IPS DF 4.7 (cell line): Measurements from ENCODE around the gene MUC3A.
"Not testable (repeated sequence)": the region's sequence is repeated elsewhere in the genome, so short reads cannot be mapped to it uniquely, and the experiment has no call there.

Experiments used
- DNase-seq: peaks from one replicate; pipeline ENCODE4 v3.0.0-alpha.2; 2013; ENCODE audit warnings: low spot score; ENCODE audit errors: extremely low read depth

The MUC3A gene

GRCh38 chr7:100969066-100969615, 19.8 kb downstream of the MUC3A start, which contains the start of gene MUC12:
MUC12 (plus strand) TSS chr7:100969565; CDS start chr7:100969623, 58 bp downstream.
- no peak for DNase-seq

- no peak for DNase-seq
Measured at GRCh38 chr7:100971111-100972001, 22.0 kb downstream of the MUC3A start.

DNA sequence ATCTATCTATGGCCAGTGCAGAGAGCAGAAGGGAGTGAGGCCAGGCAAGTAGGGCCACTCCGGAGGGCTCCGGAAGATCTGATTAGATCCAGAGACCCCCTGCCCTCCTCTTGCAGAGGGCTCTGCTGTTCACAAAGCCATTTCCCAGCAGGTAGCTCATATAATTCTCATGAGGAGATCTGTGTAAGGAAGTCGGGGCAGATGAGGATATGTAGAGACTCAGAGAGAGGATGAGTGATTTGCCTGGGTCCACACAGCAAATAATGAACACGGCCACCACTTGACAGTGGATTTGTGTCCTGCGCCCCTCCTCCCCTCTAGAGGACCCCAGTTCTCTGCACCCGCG, 22.6 kb downstream of the MUC3A start:
- DNase-seq = no peak

DNA sequence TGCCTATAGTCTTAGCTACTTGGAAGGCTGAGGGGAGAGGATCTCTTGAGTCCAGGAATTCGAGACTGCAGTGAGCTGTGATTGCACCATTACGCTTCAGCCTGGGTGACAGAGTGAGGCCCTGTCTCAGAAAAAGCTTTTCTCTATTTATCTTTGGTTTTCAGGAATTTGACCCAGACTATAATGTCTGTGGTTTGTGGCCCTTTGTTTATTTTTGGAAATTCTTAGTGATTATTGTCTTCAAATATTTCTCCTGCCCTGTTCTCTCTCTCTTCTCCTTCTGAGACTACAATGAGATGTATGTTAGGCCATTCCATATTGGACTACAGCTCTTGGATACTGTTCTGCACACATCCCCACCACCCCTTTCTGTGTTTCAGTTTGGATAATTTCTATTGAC, 24.7 kb downstream of the MUC3A start:
- DNase-seq = no peak

- DNase-seq = no peak
Measured at GRCh38 chr7:100975371-100975821, 26.1 kb downstream of the MUC3A start.

DNA sequence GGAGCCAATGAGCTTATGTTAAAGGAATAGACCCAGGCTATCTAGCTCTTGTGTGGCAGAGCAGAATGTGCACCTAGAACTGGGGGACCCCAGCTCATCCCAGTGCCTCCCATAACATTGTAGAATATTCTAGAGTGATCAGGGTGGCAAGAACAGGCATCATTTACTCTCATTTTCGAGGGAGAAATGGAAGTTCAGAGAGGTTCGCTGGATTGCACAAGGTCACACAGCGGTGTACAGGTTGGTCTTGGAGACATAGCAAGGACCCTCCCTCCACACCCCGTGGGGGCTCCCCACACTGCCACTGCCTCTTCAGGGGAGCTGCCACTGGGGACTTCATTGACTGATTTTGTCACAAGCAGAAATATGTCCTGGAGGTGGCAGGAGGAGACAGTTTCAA, 29.0 kb downstream of the MUC3A start:
- DNase-seq = no peak

DNA sequence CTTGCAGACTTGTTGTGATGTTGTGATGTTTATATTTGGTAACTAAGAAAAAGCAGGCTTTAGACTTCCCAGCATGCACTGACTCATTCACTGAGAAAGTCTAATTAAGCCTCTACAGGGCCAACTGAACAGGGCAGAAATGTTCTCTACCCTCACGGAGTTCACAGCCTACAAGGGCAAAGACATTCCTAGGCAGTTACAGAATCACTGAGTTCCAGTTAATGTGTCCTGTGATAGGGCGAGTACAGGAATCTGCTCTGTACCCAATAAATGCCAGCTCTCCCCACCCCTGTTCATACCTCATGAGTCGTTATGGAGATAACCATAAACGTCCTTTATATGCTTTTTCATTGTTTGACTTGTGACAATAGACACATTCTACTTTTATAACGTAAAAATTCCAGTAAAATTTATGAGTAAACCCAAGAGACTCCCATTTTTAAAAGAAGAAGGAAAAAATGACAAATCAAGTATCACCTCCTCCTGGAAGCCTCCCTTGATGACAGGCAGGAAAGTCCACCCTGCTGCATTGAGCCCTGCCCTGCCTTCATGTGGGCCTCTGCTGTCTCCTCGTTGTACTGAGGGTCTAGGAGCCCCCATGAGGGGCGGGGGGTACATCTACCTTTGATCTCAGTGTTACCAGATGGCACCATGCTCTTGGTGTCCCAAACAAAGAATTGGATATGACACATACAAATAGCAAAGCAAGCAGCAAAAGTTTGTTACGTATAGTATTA, 34.3 kb downstream of the MUC3A start:
- DNase-seq = no peak

DNA sequence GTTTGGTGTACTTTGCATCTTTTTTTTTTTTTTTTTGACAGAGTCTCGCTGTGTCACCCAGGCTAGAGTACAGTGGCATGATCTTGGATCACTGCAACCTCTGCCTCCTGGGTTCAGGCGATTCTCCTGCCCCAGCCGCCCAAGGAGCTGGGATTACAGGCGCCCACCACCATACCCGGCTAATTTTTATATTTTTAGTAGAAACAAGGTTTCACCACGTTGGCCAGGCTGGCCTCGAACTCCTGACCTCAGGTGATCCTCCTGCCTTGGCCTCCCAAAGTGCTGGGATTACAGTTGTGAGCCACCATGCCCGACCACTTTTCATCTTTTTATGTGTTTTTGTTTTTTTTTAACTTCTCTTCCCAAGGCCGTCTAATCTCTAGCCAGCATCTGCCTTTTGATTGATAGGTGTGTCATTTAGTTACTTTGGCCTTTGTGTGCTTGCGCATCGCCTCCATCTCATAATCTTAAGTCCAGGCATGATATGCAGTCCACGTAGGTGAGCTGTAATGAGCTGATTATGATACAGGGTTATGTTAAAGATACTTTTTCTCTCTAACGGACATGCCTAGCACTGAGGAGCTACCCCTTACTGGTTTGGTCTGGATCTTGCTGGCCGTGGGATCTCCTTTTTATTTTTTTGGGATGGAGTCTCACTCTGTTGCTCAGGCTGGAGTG, 35.0 kb downstream of the MUC3A start:
- not testable (repeated sequence) for DNase-seq

GRCh38 chr7:100985033-100985797, 35.9 kb downstream of the MUC3A start:
- not testable (repeated sequence) for DNase-seq

DNA sequence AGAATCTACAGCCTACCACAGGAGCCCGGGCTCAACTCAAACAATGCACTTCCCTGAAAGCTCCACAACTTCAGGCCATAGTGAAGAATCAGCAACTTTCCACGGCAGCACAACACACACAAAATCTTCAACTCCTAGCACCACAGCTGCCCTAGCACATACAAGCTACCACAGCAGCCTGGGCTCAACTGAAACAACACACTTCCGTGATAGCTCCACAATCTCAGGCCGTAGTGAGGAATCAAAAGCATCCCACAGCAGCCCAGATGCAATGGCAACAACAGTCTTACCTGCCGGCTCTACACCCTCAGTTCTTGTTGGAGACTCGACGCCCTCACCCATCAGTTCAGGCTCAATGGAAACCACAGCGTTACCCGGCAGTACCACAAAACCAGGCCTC, 42.3 kb downstream of the MUC3A start:
- no peak for DNase-seq

DNA sequence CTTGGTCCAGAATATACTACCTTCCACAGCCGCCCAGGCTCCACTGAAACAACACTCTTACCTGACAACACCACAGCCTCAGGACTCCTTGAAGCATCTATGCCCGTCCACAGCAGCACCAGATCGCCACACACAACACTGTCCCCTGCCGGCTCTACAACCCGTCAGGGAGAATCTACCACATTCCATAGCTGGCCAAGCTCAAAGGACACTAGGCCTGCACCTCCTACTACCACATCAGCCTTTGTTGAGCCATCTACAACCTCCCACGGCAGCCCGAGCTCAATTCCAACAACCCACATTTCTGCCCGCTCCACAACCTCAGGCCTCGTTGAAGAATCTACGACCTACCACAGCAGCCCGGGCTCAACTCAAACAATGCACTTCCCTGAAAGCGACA, 42.9 kb downstream of the MUC3A start:
- not testable (repeated sequence) for DNase-seq

- DNase-seq = not testable (repeated sequence)
Measured at GRCh38 chr7:100994671-100995070, 45.3 kb downstream of the MUC3A start.

GRCh38 chr7:100998530-100998929, 49.2 kb downstream of the MUC3A start:
- not testable (repeated sequence) for DNase-seq

- DNase-seq = not testable (repeated sequence)
Measured at GRCh38 chr7:100999334-100999733, 50.0 kb downstream of the MUC3A start.

DNA sequence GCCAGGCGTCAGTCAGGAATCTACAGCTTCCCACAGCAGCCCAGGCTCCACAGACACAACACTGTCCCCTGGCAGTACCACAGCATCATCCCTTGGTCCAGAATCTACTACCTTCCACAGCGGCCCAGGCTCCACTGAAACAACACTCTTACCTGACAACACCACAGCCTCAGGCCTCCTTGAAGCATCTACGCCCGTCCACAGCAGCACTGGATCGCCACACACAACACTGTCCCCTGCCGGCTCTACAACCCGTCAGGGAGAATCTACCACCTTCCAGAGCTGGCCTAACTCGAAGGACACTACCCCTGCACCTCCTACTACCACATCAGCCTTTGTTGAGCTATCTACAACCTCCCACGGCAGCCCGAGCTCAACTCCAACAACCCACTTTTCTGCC, 50.7 kb downstream of the MUC3A start:
- DNase-seq = not testable (repeated sequence)

DNA sequence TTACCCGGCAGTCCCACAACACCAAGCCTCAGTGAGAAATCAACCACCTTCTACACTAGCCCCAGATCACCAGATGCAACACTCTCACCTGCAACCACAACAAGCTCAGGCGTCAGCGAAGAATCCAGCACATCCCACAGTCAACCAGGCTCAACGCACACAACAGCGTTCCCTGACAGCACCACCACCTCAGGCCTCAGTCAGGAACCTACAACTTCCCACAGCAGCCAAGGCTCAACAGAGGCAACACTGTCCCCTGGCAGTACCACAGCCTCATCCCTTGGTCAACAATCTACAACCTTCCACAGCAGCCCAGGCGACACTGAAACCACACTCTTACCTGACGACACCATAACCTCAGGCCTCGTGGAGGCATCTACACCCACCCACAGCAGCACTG, 53.0 kb downstream of the MUC3A start:
- not testable (repeated sequence) for DNase-seq

DNA sequence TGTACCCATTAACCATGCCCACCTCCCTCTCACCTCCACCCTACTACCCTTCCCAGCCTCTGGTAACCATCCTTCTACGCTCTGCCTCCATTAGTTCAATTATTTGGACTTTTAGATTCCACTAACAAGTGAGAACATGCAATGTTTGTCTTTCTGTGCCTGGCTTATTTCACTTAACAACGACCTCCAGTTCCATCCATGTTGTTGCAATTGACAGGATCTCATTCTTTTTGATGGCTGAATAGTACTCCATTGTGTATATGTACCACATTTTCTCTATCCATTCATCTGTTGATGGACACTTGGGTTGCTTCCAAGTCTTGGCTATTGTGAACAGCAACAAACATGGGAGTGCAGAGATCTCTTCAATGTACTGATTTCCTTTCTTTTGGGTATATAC, 58.0 kb downstream of the MUC3A start:
- not testable (repeated sequence) for DNase-seq

GRCh38 chr7:101009629-101010028, 60.3 kb downstream of the MUC3A start:
- DNase-seq = no peak

GRCh38 chr7:101012931-101013330, 63.6 kb downstream of the MUC3A start:
- no peak for DNase-seq

DNA sequence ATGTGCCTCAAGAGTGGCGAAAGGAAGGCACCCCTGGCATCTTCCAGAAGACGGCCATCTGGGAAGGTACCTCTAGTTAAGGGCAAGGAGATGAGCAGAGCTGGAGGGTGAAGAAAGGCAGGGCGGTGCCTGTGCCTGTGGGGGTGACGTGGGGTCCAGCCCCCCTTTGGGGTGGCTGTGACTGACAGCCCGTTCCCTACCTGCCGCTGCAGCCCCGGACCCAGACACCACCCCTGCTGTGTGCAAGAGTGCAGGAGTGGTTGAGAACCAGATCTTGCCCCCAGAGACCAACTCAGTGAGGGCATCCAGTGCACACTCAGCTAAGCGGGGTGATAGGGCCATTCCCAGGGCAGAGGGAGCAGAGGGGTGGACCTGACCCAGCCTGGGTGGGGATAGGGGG, 66.3 kb downstream of the MUC3A start:
- no peak for DNase-seq
